ENCODE measurements around the gene ASTN1. TPM values are rescaled to one million over a fixed set of nuclear protein-coding genes. Genes with fewer than 3 reads are reported as not detected.

Gene ASTN1
- total RNA-seq, 3 donors from 2014 or later (not counting 1 experiment from before 2014, with no cell fraction given) = not detected

DNA sequence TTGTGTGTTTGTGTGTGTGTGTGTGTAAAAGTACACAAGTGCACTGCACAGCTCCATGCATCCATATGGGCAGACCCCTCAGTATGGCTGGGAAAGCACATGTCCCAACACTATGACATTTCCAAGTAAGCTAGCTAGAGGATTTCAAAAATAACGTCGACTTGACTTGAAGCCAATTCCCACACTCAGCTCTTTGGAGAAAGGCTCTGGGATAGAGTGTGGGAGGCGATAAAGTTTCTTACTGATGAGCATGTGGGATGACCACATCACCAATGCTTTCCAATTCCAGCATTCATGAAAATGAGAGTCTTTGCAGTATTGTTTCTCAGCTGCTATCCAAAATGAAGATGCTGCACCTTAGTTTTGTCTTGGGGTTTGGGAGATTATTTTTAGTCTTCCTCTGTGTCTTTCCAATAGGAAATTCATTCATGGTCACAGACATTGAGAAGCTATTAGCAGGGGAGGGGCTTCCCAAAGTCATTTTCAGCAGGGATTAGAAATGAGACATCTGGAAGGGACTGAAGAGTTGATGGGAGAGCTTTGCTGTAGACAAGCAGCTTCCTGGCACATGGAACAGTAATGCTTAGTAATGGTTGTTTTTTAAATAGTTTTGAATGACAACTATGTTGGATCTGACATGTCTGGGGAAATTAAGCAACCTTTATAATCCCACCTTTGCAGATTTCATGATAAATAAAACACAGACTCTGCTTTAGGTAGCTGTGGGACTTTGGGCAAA is 143.5 kb downstream of the ASTN1 start:
- intact Hi-C loops (cut with micrococcal nuclease) = no loop called here
- no peaks in the 10 kb centered on the region for H3K4me1 ChIP-seq (ENCODE audit: control insufficient read depth, insufficient read depth, low read length)
- no peaks in the 10 kb centered on the region for H3K36me3 ChIP-seq (ENCODE audit: control insufficient read depth, insufficient read depth, low read length)
- no peak overlapping the region for H3K4me3 Mint-ChIP-seq
- DNase-seq (no peak), ATAC-seq (no peak)
- H3K36me3 Mint-ChIP-seq = no peaks in the 10 kb centered on the region
- H3K27me3 ChIP-seq (ENCODE audit: control insufficient read depth, insufficient read depth, low read length) = no peaks in the 10 kb centered on the region
- TF ChIP-seq, protein P1, sequence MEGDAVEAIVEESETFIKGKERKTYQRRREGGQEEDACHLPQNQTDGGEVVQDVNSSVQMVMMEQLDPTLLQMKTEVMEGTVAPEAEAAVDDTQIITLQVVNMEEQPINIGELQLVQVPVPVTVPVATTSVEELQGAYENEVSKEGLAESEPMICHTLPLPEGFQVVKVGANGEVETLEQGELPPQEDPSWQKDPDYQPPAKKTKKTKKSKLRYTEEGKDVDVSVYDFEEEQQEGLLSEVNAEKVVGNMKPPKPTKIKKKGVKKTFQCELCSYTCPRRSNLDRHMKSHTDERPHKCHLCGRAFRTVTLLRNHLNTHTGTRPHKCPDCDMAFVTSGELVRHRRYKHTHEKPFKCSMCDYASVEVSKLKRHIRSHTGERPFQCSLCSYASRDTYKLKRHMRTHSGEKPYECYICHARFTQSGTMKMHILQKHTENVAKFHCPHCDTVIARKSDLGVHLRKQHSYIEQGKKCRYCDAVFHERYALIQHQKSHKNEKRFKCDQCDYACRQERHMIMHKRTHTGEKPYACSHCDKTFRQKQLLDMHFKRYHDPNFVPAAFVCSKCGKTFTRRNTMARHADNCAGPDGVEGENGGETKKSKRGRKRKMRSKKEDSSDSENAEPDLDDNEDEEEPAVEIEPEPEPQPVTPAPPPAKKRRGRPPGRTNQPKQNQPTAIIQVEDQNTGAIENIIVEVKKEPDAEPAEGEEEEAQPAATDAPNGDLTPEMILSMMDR (IDR thresholded peaks at IDR 0.05) = no peak
- no peak overlapping the region for H3K4me3 ChIP-seq (ENCODE audit: low read length)
- no peak overlapping the region for H3K27ac ChIP-seq (ENCODE audit: low read length)
- no peaks in the 10 kb centered on the region for H3K27me3 Mint-ChIP-seq (ENCODE audit: low read depth in 2 of 2)
- peaks cover 3 to 5% of the 10 kb centered on the region in 2 donors for H3K9me3 Mint-ChIP-seq
- WGBS (ENCODE audit: insufficient coverage) = 67% methylated on average over 1 of the region's 3 CpGs
- H3K27ac Mint-ChIP-seq = no peak overlapping the region
- H3K4me1 Mint-ChIP-seq = no peaks in the 10 kb centered on the region
- no peaks in the 10 kb centered on the region for H3K9me3 ChIP-seq (ENCODE audit: control insufficient read depth, insufficient read depth, low read length)

DNA sequence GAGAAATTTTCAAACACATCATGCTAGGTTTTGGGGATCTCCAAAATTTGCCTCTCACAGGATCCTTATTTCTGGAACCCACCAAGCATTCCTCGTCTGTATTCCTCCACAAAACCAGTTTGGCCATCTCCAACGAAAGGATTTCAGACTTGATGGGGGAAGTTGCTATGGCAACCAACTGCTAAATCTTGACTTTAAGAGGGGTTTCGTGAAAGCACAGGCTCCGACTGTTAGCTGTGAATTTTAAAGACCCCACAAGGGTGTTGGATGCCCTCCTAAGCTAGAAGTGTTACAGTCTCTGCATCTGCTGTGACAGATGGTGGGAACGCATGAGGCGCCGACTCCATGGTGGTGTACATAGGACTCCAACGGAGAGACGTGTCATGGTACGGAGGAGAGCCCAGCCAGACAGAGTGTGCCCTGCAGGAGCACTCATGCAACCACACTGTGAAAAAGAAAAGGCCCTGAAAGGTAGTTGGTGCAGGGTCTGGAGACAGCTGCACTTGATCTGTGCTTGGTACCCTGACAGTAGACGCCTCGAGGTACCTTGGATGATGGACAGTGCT is 147.1 kb downstream of the ASTN1 start:
- WGBS (ENCODE audit: insufficient coverage) = 90% methylated on average over 12 of the region's 12 CpGs
- H3K4me1 Mint-ChIP-seq = no peaks in the 10 kb centered on the region
- ATAC-seq = no peak
- Histone ChIP-seq H3K4me1 (ENCODE audit: control insufficient read depth, insufficient read depth, low read length) (no peaks in the 10 kb centered on the region), H3K9me3 (ENCODE audit: control insufficient read depth, insufficient read depth, low read length) (no peaks in the 10 kb centered on the region), H3K27ac (ENCODE audit: low read length) (no peak overlapping the region), H3K27me3 (ENCODE audit: control insufficient read depth, insufficient read depth, low read length) (no peaks in the 10 kb centered on the region), H3K36me3 (ENCODE audit: control insufficient read depth, insufficient read depth, low read length) (no peaks in the 10 kb centered on the region), H3K4me3 (ENCODE audit: low read length) (no peak overlapping the region)
- H3K4me3 Mint-ChIP-seq = no peak overlapping the region
- peaks cover 6 to 8% of the 10 kb centered on the region in 2 donors for H3K9me3 Mint-ChIP-seq
- TF ChIP-seq, protein P1 (IDR thresholded peaks at IDR 0.05) = no peak
- intact Hi-C loops (cut with micrococcal nuclease) = no loop called here
- no peaks in the 10 kb centered on the region for H3K27me3 Mint-ChIP-seq (ENCODE audit: low read depth in 2 of 2)
- no peak overlapping the region for H3K27ac Mint-ChIP-seq
- DNase-seq = no peak
- no peaks in the 10 kb centered on the region for H3K36me3 Mint-ChIP-seq

DNA sequence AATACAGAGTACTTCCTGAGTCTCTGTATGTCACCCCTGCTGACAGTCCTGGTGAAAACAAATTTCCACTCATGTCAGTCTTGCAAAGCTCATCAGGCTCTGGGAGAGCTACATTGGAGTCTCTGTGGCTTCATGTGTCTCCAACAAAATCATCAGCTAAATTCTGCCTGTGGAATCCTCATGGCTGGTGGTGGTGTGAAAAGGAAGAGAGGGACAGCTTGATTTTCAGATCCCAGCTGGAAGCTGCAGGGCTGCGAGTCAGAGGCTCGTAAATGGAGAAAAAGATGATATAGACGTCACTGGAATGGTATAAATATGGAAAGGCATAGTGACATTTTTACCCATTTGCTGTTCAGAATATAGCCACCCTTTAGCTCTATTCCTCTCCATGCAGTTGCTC is 150.2 kb downstream of the ASTN1 start:
- intact Hi-C loops (cut with micrococcal nuclease) = no loop called here
- Histone ChIP-seq H3K27me3 (ENCODE audit: control insufficient read depth, insufficient read depth, low read length) (no peaks in the 10 kb centered on the region), H3K36me3 (ENCODE audit: control insufficient read depth, insufficient read depth, low read length) (no peaks in the 10 kb centered on the region), H3K9me3 (ENCODE audit: control insufficient read depth, insufficient read depth, low read length) (no peaks in the 10 kb centered on the region), H3K4me1 (ENCODE audit: control insufficient read depth, insufficient read depth, low read length) (no peaks in the 10 kb centered on the region), H3K27ac (ENCODE audit: low read length) (no peak overlapping the region), H3K4me3 (ENCODE audit: low read length) (no peak overlapping the region)
- Mint-ChIP-seq H3K27me3 (ENCODE audit: low read depth in 2 of 2) (no peaks in the 10 kb centered on the region), H3K27ac (no peak overlapping the region), H3K4me1 (no peaks in the 10 kb centered on the region), H3K4me3 (no peak overlapping the region), H3K36me3 (no peaks in the 10 kb centered on the region), H3K9me3 (peaks cover 6% of the 10 kb centered on the region in 2 donors)
- DNase-seq (no peak), ATAC-seq (no peak)
- TF ChIP-seq, protein P1 (IDR thresholded peaks at IDR 0.05) = no peak
- whole genome bisulfite sequencing (ENCODE audit: insufficient coverage) = 87% methylated on average over 3 of the region's 3 CpGs

Measured in natural killer cell (primary cell).